GM12878 (cell line): ENCODE results near the gene DPH6. TPM values are rescaled to one million over a fixed set of nuclear protein-coding genes. Genes with fewer than 3 reads are reported as not detected.

ENCODE experiments used
- ATAC-seq: fragments of 200-7000 bp; cut with Tn5 transposase; 3 replicates; pipeline ENCODE4 v1.9.1; 2020; ENCODE audit warnings: mild to moderate bottlenecking, moderate library complexity
- BruUV-seq: library from RNA; stranded (reverse); fragments of 400-500 nt; replicated peaks from 2 replicates; lab custom pipeline; 2021; lab: Mats Ljungman, UMichigan
- CTCF ChIA-PET: fragments of 300-600 bp; sonication (Branson Sonifier 250); formaldehyde crosslinking; extraction: SDS; loops from one replicate; lab custom pipeline; 2021; ENCODE audit warnings: inconsistent platforms; lab: Yijun Ruan, JAX
- POLR2A ChIA-PET: fragments of 350-600 bp; formaldehyde crosslinking; extraction: SDS; loops from one replicate; lab custom pipeline; 2021; ENCODE audit warnings: inconsistent platforms; lab: Charles Lee
- RAD21 ChIA-PET: fragments of 300-600 bp; sonication (Branson Sonifier 250); formaldehyde crosslinking; loops from one replicate; lab custom pipeline; 2023; ENCODE audit warnings: antibody characterized with exemption; ENCODE audit not compliant: unreplicated experiment; lab: Charles Lee
- SMC1A ChIA-PET: fragments of 300-600 bp; sonication (Branson Sonifier 250); formaldehyde crosslinking; loops from one replicate; lab custom pipeline; 2023; ENCODE audit not compliant: unreplicated experiment, uncharacterized antibody; lab: Charles Lee
- DNase-seq: peaks from one replicate; pipeline ENCODE4 v3.0.0-alpha.2; 2011; ENCODE audit warnings: low read depth, low spot score
- FAIRE-seq: peaks from 3 replicates; lab custom pipeline; 2011; peaks lifted over from hg19 to GRCh38; lab: Jason Lieb, UNC
- H2AFZ ChIP-seq: 2 replicates; pipeline ENCODE4 v1.6.0; 2011; ENCODE audit warnings: low read depth, low read length, control low read depth; ENCODE audit not compliant: control insufficient read depth
- H3K27ac ChIP-seq: 2 replicates; pipeline ENCODE4 v1.5.1; 2011; ENCODE audit warnings: control low read depth; ENCODE audit not compliant: control insufficient read depth, insufficient read depth
- H3K27me3 ChIP-seq, 2 experiments: replicated peaks in 1 of 2; 2 replicates each; pipeline versions ENCODE4 v1.6.0 to v1.6.1; 2011; ENCODE audit warnings: low read length in 1 of 2; ENCODE audit not compliant: control insufficient read depth in 2 of 2, insufficient read depth in 2 of 2
- H3K36me3 ChIP-seq, 2 experiments: 2 replicates each; pipeline ENCODE4 v1.5.1; 2011; ENCODE audit warnings: low read length in 1 of 2; ENCODE audit not compliant: control insufficient read depth in 2 of 2, insufficient read depth in 2 of 2
- H3K4me1 ChIP-seq: 2 replicates; pipeline ENCODE4 v1.6.1; 2011; ENCODE audit warnings: mild to moderate bottlenecking, low read length, moderate library complexity, mixed read lengths; ENCODE audit not compliant: control insufficient read depth, insufficient read depth
- H3K4me2 ChIP-seq: 2 replicates; pipeline ENCODE4 v1.6.0; 2011; ENCODE audit warnings: control low read depth; ENCODE audit not compliant: control insufficient read depth, insufficient read depth
- H3K4me3 ChIP-seq: fragments of 200-600 bp; sonication (generic); 2 replicates; pipeline ENCODE4 v1.5.1; 2016
- H3K79me2 ChIP-seq: 2 replicates; pipeline ENCODE4 v1.6.0; 2011; ENCODE audit warnings: low read length; ENCODE audit not compliant: control insufficient read depth, insufficient read depth
- H3K9ac ChIP-seq: 2 replicates; pipeline ENCODE4 v1.8.0; 2011; ENCODE audit warnings: low read length, control low read depth, mixed read lengths; ENCODE audit not compliant: control insufficient read depth, insufficient read depth
- H3K9me3 ChIP-seq: replicated peaks from 3 replicates; pipeline ENCODE4 v1.5.1; 2011; ENCODE audit warnings: mild to moderate bottlenecking, low read length; ENCODE audit not compliant: control insufficient read depth, insufficient read depth
- H4K20me1 ChIP-seq: 2 replicates; pipeline ENCODE4 v1.6.0; 2011; ENCODE audit not compliant: control insufficient read depth, insufficient read depth
- ATF7 ChIP-seq: fragments of 450-650 bp; IDR thresholded peaks from 2 replicates; pipeline ENCODE4 v1.6.1; 2016; ENCODE audit warnings: low read depth, mild to moderate bottlenecking
- CHD1 ChIP-seq: IDR thresholded peaks from 2 replicates; pipeline ENCODE4 v1.6.1; 2012; ENCODE audit warnings: low read depth, low read length, improper control_type of control experiment
- CREB1 ChIP-seq: IDR thresholded peaks from 2 replicates; pipeline ENCODE4 v1.6.1; 2012; ENCODE audit warnings: low read depth, mild to moderate bottlenecking, inconsistent platforms
- CREM ChIP-seq: IDR thresholded peaks from 2 replicates; pipeline ENCODE4 v1.6.1; 2014; ENCODE audit warnings: antibody characterized with exemption, low read depth
- EED ChIP-seq: sonication (generic); IDR thresholded peaks from 2 replicates; pipeline ENCODE4 v1.6.1; 2016; ENCODE audit warnings: antibody characterized with exemption, low read depth
- KAT2A ChIP-seq: conservative IDR thresholded peaks from 2 replicates; pipeline ENCODE4 v1.6.1; 2011; ENCODE audit warnings: low read depth, low read length; ENCODE audit not compliant: control insufficient read depth
- NFYA ChIP-seq: IDR thresholded peaks from 2 replicates; pipeline ENCODE4 v1.6.1; 2011; ENCODE audit warnings: low read depth, mild to moderate bottlenecking, low read length, improper control_type of control experiment, borderline replicate concordance
- NR2C1 ChIP-seq: fragments of 450-650 bp; IDR thresholded peaks from 2 replicates; pipeline ENCODE4 v1.6.1; 2017; ENCODE audit warnings: antibody characterized with exemption, mild to moderate bottlenecking, moderate library complexity
- NR2F1 ChIP-seq: fragments of 450-650 bp; conservative IDR thresholded peaks from 2 replicates; pipeline ENCODE4 v1.6.1; 2017; ENCODE audit warnings: mild to moderate bottlenecking
- POLR2AphosphoS5 ChIP-seq: IDR thresholded peaks from 2 replicates; pipeline ENCODE4 v1.6.1; 2011; ENCODE audit warnings: mild to moderate bottlenecking, low read length, inconsistent platforms
- RAD21 ChIP-seq: IDR thresholded peaks from 2 replicates; pipeline ENCODE4 v1.6.1; 2011; ENCODE audit warnings: mild to moderate bottlenecking, low read depth, low read length, moderate library complexity; ENCODE audit not compliant: insufficient read depth
- RCOR1 ChIP-seq: conservative IDR thresholded peaks from 2 replicates; pipeline ENCODE4 v1.6.1; 2012; ENCODE audit warnings: low read depth, low read length, improper control_type of control experiment
- SMC3 ChIP-seq: IDR thresholded peaks from 2 replicates; pipeline ENCODE4 v1.6.1; 2011; ENCODE audit warnings: low read length, improper control_type of control experiment, borderline replicate concordance
- SREBF1 ChIP-seq: IDR thresholded peaks from 2 replicates; pipeline ENCODE4 v1.6.1; 2012; ENCODE audit warnings: mild to moderate bottlenecking, low read length
- TARDBP ChIP-seq: IDR thresholded peaks from 2 replicates; pipeline ENCODE4 v1.6.1; 2016; ENCODE audit warnings: borderline replicate concordance
- TCF12 ChIP-seq: IDR thresholded peaks from 2 replicates; pipeline ENCODE4 v1.6.1; 2011; ENCODE audit warnings: low read depth, mild to moderate bottlenecking, low read length
- ZNF24 ChIP-seq: fragments of 450-650 bp; IDR thresholded peaks from 2 replicates; pipeline ENCODE4 v1.6.1; 2017; ENCODE audit warnings: antibody characterized with exemption, mild to moderate bottlenecking
- WGBS: methylation state at CpG from one replicate; pipeline ENCODE4 v1.1.6; 2016; ENCODE audit warnings: low lambda C conversion rate; ENCODE audit not compliant: insufficient replicate concordance, insufficient coverage; ENCODE audit errors: missing lambda C conversion rate; 5-methylcytosine and 5-hydroxymethylcytosine counted together
- in situ Hi-C: fragments of 300-500 bp; cut with MboI; formaldehyde crosslinking; loops from 9 replicates; pipeline ENCODE4 v1.14.3; 2018; ENCODE audit warnings: mixed read lengths
- intact Hi-C: fragments of 100-400 bp; cut with micrococcal nuclease; formaldehyde crosslinking; loops from one replicate; pipeline ENCODE4 v1.14.2; 2022; ENCODE audit not compliant: unreplicated experiment
- polyA plus RNA-seq, 11 experiments: library from polyadenylated mRNA; depleted of rRNA in 4 of 11; unstranded in 6 of 11; stranded (reverse) in 5 of 11; fragments of >200 nt; fragmentation: Nextera tagmentation in 4 of 11; fragmentation: Illumina TruSeq in 1 of 11; extraction: Ambion mirVana in 4 of 11; extraction: Trizol in 1 of 11; gene quantifications; 1 replicate in 1 of 11; 2 replicates in 10 of 11; pipeline versions ENCODE4 v1.2.1 to v1.2.3, GENCODE V29; 2011 to 2016; ENCODE audit warnings: inconsistent platforms in 2 of 11, missing spikeins in 2 of 11, low read depth in 1 of 11
- total RNA-seq, 4 experiments: library from RNA; depleted of rRNA in 3 of 4; stranded (reverse); fragments of >200 nt in 3 of 4; fragmentation: Illumina TruSeq in 1 of 4; extraction: Trizol in 1 of 4; gene quantifications; 2 replicates each; pipeline versions ENCODE4 v1.2.1 to v1.2.3, GENCODE V29; 2013 to 2021
- TF ChIP-seq, protein P1 (sequence below): fragments of 450-650 bp; formaldehyde crosslinking; IDR thresholded peaks from 2 replicates; pipeline ENCODE4 v1.4.0; 2020; ENCODE audit warnings: mild to moderate bottlenecking, moderate library complexity
- TF ChIP-seq, protein P2 (sequence below): fragments of 450-650 bp; IDR thresholded peaks from 2 replicates; pipeline ENCODE4 v1.6.1; 2014; ENCODE audit warnings: mild to moderate bottlenecking

DPH6 gene
- total and polyA plus RNA-seq, 10 of the 15 experiments (the other 5 are each of a cell fraction or from before 2014, with no cell fraction given): 9.0 to 68.5 (median 17.1) TPM

DNA sequence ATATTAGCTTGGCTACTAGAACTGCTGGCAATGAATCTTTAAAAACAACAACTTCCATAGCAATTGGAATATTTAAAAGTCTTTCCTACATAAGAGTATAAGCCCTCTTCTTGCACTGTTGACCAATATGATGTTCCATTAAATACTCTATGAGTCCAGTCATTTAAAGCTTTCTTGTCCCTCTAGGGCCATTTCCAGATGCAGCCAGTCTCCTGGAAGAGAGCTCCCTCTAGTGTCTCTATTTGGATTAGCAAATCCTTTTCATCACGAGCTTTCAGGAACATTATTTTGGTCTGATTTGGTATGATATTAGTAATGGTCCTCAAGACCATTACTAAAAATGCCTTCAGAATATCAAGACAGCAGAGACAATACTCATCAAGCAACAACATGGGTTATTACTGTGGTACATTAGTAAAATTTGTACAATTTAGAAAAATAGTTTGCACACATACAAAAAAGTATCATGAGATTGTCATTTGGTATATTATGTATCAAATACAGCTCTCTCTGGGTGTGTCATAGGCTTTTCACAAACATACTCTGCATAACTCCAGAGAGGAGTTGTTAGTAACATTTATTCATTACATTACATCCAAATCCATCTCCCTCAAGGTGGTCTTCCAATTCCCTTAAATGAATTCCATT lies 101.3 kb downstream of the DPH6 start:
- ChIA-PET RAD21 (interaction anchor here (0.6 to 5.8 kb wide), 21 partner anchors 9 to 429 kb away, joined by 3 to 100 read pairs (median 4); no protein-coding TSS in a partner anchor), POLR2A (interaction anchor here (1.0 kb wide), 1 partner anchor 366 kb away, joined by 3 read pairs; no protein-coding TSS in a partner anchor), CTCF (interaction anchor here (0.6 to 7.1 kb wide), 59 partner anchors 11 to 835 kb away, joined by 3 to 199 read pairs (median 4); partner anchors contain the start of gene AQR), SMC1A (interaction anchor here (0.6 to 6.5 kb wide), 32 partner anchors 11 to 1007 kb away, joined by 3 to 108 read pairs (median 4); no protein-coding TSS in a partner anchor)
- Histone ChIP-seq H3K9ac (no peak overlapping the region), H3K4me1 (no peaks in the 10 kb centered on the region), H3K27ac (no peak overlapping the region), H4K20me1 (no peaks in the 10 kb centered on the region), H3K4me2 (no peak overlapping the region), H3K79me2 (no peaks in the 10 kb centered on the region), H2AFZ (no peak overlapping the region), H3K4me3 (no peak overlapping the region), H3K27me3 (no peaks in the 10 kb centered on the region), H3K9me3 (no peaks in the 10 kb centered on the region; the same call in 2 of the 3 replicates), H3K36me3 (no peaks in the 10 kb centered on the region)
- DNase-seq (peak; percentile 11), FAIRE-seq (peak; percentile 82), ATAC-seq (peak; percentile 66)
- 5% methylated on average over 1 of the region's 1 CpG for WGBS
- intact Hi-C loops (loop anchor here (1.0 kb wide), 2 partner anchors 155 to 366 kb away; no protein-coding TSS in a partner anchor), in situ Hi-C loops (loop anchor here (5.0 kb wide), 2 partner anchors 157 to 367 kb away; no protein-coding TSS in a partner anchor)
- BruUV-seq: no TSS peak
- no peak for TF ChIP-seq POLR2AphosphoS5
- TF ChIP-seq CREB1: no peak
- TF ChIP-seq TARDBP: no peak
- TF ChIP-seq NFYA: no peak
- TF ChIP-seq SMC3: peak; percentile 91
- no peak for TF ChIP-seq CHD1
- TF ChIP-seq KAT2A: no peak
- no peak for TF ChIP-seq EED
- TF ChIP-seq, protein P1, sequence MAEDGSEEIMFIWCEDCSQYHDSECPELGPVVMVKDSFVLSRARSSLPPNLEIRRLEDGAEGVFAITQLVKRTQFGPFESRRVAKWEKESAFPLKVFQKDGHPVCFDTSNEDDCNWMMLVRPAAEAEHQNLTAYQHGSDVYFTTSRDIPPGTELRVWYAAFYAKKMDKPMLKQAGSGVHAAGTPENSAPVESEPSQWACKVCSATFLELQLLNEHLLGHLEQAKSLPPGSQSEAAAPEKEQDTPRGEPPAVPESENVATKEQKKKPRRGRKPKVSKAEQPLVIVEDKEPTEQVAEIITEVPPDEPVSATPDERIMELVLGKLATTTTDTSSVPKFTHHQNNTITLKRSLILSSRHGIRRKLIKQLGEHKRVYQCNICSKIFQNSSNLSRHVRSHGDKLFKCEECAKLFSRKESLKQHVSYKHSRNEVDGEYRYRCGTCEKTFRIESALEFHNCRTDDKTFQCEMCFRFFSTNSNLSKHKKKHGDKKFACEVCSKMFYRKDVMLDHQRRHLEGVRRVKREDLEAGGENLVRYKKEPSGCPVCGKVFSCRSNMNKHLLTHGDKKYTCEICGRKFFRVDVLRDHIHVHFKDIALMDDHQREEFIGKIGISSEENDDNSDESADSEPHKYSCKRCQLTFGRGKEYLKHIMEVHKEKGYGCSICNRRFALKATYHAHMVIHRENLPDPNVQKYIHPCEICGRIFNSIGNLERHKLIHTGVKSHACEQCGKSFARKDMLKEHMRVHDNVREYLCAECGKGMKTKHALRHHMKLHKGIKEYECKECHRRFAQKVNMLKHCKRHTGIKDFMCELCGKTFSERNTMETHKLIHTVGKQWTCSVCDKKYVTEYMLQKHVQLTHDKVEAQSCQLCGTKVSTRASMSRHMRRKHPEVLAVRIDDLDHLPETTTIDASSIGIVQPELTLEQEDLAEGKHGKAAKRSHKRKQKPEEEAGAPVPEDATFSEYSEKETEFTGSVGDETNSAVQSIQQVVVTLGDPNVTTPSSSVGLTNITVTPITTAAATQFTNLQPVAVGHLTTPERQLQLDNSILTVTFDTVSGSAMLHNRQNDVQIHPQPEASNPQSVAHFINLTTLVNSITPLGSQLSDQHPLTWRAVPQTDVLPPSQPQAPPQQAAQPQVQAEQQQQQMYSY (CRISPR knock-in tag): no peak
- no peak for TF ChIP-seq NR2C1
- TF ChIP-seq, protein P2, sequence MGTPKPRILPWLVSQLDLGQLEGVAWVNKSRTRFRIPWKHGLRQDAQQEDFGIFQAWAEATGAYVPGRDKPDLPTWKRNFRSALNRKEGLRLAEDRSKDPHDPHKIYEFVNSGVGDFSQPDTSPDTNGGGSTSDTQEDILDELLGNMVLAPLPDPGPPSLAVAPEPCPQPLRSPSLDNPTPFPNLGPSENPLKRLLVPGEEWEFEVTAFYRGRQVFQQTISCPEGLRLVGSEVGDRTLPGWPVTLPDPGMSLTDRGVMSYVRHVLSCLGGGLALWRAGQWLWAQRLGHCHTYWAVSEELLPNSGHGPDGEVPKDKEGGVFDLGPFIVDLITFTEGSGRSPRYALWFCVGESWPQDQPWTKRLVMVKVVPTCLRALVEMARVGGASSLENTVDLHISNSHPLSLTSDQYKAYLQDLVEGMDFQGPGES: no peak
- no peak for TF ChIP-seq ATF7
- TF ChIP-seq SREBF1: no peak
- TF ChIP-seq NR2F1: no peak
- TF ChIP-seq TCF12: no peak
- TF ChIP-seq CREM: no peak
- no peak for TF ChIP-seq ZNF24
- TF ChIP-seq RCOR1: no peak
- peak; percentile 94 for TF ChIP-seq RAD21
